NCI-H2029 treated with DMSO at 0.1 percent for 48 hours (cell line): Measurements from ENCODE around the gene RNF215.
"Not testable (repeated sequence)": the region's sequence is repeated elsewhere in the genome, so short reads cannot be mapped to it uniquely, and the experiment has no call there.

Experiments used
- DNase-seq: peaks from one replicate; lab custom pipeline; 2025; lab: John Stamatoyannopoulos, UW

The RNF215 gene

GRCh38 chr22:30420347-30421125 lies 33.3 kb upstream of the RNF215 start:
- DNase-seq: no peak

- no peak for DNase-seq
These were observed 29.6 kb upstream of the RNF215 start for GRCh38 chr22:30416837-30417236.

- no peak for DNase-seq
These were observed 29.2 kb upstream of the RNF215 start for GRCh38 chr22:30416403-30416802.

- DNase-seq: no peak
These were observed 27.4 kb upstream of the RNF215 start for GRCh38 chr22:30414525-30415047.

- DNase-seq: no peak
These were observed 26.7 kb upstream of the RNF215 start for GRCh38 chr22:30413745-30414524.

- DNase-seq: no peak
These were observed 25.8 kb upstream of the RNF215 start for GRCh38 chr22:30413001-30413400.

GRCh38 chr22:30411780-30412179 lies 24.6 kb upstream of the RNF215 start:
- DNase-seq: no peak

- no peak for DNase-seq
These were observed 21.3 kb upstream of the RNF215 start for GRCh38 chr22:30408388-30409102.

GRCh38 chr22:30406400-30406799 lies 19.2 kb upstream of the RNF215 start:
- DNase-seq: no peak

- DNase-seq: no peak
These were observed 18.5 kb upstream of the RNF215 start for GRCh38 chr22:30405731-30406130.

GRCh38 chr22:30404307-30404706 lies 17.1 kb upstream of the RNF215 start:
- DNase-seq: no peak

- not testable (repeated sequence) for DNase-seq
These were observed 15.5 kb upstream of the RNF215 start for GRCh38 chr22:30402766-30403104.

GRCh38 chr22:30402028-30402765 lies 15.0 kb upstream of the RNF215 start:
- DNase-seq: no peak

- not testable (repeated sequence) for DNase-seq
These were observed 13.8 kb upstream of the RNF215 start for GRCh38 chr22:30401024-30401423.

GRCh38 chr22:30400159-30400558 lies 12.9 kb upstream of the RNF215 start:
- DNase-seq: no peak

GRCh38 chr22:30399718-30400117 lies 12.5 kb upstream of the RNF215 start:
- no peak for DNase-seq

GRCh38 chr22:30398685-30399680 lies 11.8 kb upstream of the RNF215 start:
- DNase-seq: no peak

GRCh38 chr22:30397656-30398635 lies 10.7 kb upstream of the RNF215 start:
- DNase-seq: no peak
